VCaP (cell line): ENCODE data around the gene KCNQ2.

Experiments used
- H3K27ac ChIP-seq: fragments of 450-650 bp; 2 replicates; pipeline ENCODE4 v1.5.1; 2017
- CTCF ChIP-seq: fragments of 450-650 bp; conservative IDR thresholded peaks from 2 replicates; pipeline ENCODE4 v1.5.1; 2017; ENCODE audit warnings: mild to moderate bottlenecking, moderate library complexity

KCNQ2 gene

GRCh38 chr20:63377951-63378381, 94.5 kb downstream of the KCNQ2 start:
- H3K27ac ChIP-seq, result no peak overlapping the region
- no peak for TF ChIP-seq CTCF

- no peak for TF ChIP-seq CTCF
These were observed 95.1 kb downstream of the KCNQ2 start for GRCh38 chr20:63377256-63377941.

GRCh38 chr20:63376283-63377250, 95.9 kb downstream of the KCNQ2 start:
- H3K27ac ChIP-seq, result no peak overlapping the region
- no peak for TF ChIP-seq CTCF

More at GRCh38 chr20:63377256-63377941, 95.1 kb downstream of the KCNQ2 start:
- no peak overlapping the region for H3K27ac ChIP-seq

GRCh38 chr20:63375438-63375837, 97.0 kb downstream of the KCNQ2 start:
- no peak overlapping the region for H3K27ac ChIP-seq

GRCh38 chr20:63374504-63374903, 98.0 kb downstream of the KCNQ2 start:
- no peak overlapping the region for H3K27ac ChIP-seq
- TF ChIP-seq CTCF, result no peak

More at GRCh38 chr20:63375438-63375837, 97.0 kb downstream of the KCNQ2 start:
- no peak for TF ChIP-seq CTCF

- TF ChIP-seq CTCF, result no peak
- H3K27ac ChIP-seq, result no peak overlapping the region
These were observed 98.5 kb downstream of the KCNQ2 start for GRCh38 chr20:63373996-63374395.
